ENCODE measurements around the gene ACBD3. TPM values are rescaled to one million over a fixed set of nuclear protein-coding genes. Genes with fewer than 3 reads are reported as not detected.

ACBD3 gene
- total RNA-seq, 4 donors from 2014 or later: 30.0 to 48.8 (median 34.3) TPM

GRCh38 chr1:226132728-226133503, 53.6 kb downstream of the ACBD3 start:
- peaks cover 0 to 32% (median 13%) of the 10 kb centered on the region in 3 donors for H3K4me1 ChIP-seq
- no peak for ATAC-seq
- TF ChIP-seq POLR2AphosphoS5 (IDR thresholded peaks at IDR 0.05) (no peak), CTCF (IDR thresholded peaks at IDR 0.05) (no peak), EP300 (IDR thresholded peaks at IDR 0.05) (no peak), POLR2A (IDR thresholded peaks at IDR 0.05) (no peak)
- WGBS, 2 donors (ENCODE audit: low coverage in 1 of 2): 77 to 81% methylated on average over 3 to 5 of the region's 17 CpGs
- no peaks in the 10 kb centered on the region for H3K9me3 ChIP-seq
- no peaks in the 10 kb centered on the region for H3K27me3 ChIP-seq
- no peak overlapping the region for H3K4me3 ChIP-seq
- H3K27ac ChIP-seq: no peak overlapping the region
- no peaks in the 10 kb centered on the region for H3K36me3 ChIP-seq

- Histone ChIP-seq H3K27me3 (no peaks in the 10 kb centered on the region), H3K4me1 (peaks cover 0 to 32% (median 13%) of the 10 kb centered on the region in 3 donors), H3K9me3 (no peaks in the 10 kb centered on the region), H3K36me3 (no peaks in the 10 kb centered on the region), H3K27ac (no peak overlapping the region), H3K4me3 (no peak overlapping the region)
- TF ChIP-seq EP300 (IDR thresholded peaks at IDR 0.05) (no peak), POLR2AphosphoS5 (IDR thresholded peaks at IDR 0.05) (no peak), CTCF (IDR thresholded peaks at IDR 0.05) (no peak), POLR2A (IDR thresholded peaks at IDR 0.05) (no peak)
- ATAC-seq: no peak
- WGBS, 2 donors (ENCODE audit: low coverage in 1 of 2): 89 to 93% methylated on average over 5 of the region's 5 CpGs
These were observed 54.9 kb downstream of the ACBD3 start for GRCh38 chr1:226131639-226132038.

GRCh38 chr1:226129230-226129629, 57.3 kb downstream of the ACBD3 start:
- no peak for ATAC-seq
- WGBS, 2 donors (ENCODE audit: low coverage in 1 of 2): 100% methylated on average over 2 of the region's 2 CpGs

GRCh38 chr1:226128487-226129075, 58.0 kb downstream of the ACBD3 start:
- no peaks in the 10 kb centered on the region for H3K27me3 ChIP-seq
- no peak overlapping the region for H3K4me3 ChIP-seq
- no peak for ATAC-seq
- peaks cover 0 to 10% (median 0%) of the 10 kb centered on the region in 3 donors for H3K4me1 ChIP-seq
- no peaks in the 10 kb centered on the region for H3K9me3 ChIP-seq
- H3K36me3 ChIP-seq: no peaks in the 10 kb centered on the region
- WGBS, 2 donors (ENCODE audit: low coverage in 1 of 2): 78 to 87% methylated on average over 6 to 8 of the region's 8 CpGs
- peak overlapping the region in 1 of 4 donors; percentile 60 for H3K27ac ChIP-seq
- TF ChIP-seq CTCF (IDR thresholded peaks at IDR 0.05) (no peak), EP300 (IDR thresholded peaks at IDR 0.05) (no peak), POLR2A (IDR thresholded peaks at IDR 0.05) (no peak), POLR2AphosphoS5 (IDR thresholded peaks at IDR 0.05) (no peak)

More at GRCh38 chr1:226129230-226129629, 57.3 kb downstream of the ACBD3 start:
- no peaks in the 10 kb centered on the region for H3K27me3 ChIP-seq
- no peak for TF ChIP-seq POLR2AphosphoS5 (IDR thresholded peaks at IDR 0.05)
- no peak for TF ChIP-seq CTCF (IDR thresholded peaks at IDR 0.05)
- TF ChIP-seq EP300 (IDR thresholded peaks at IDR 0.05): no peak
- H3K27ac ChIP-seq: no peak overlapping the region
- H3K4me3 ChIP-seq: no peak overlapping the region
- H3K9me3 ChIP-seq: no peaks in the 10 kb centered on the region
- H3K4me1 ChIP-seq: peaks cover 0 to 17% (median 0%) of the 10 kb centered on the region in 3 donors
- H3K36me3 ChIP-seq: no peaks in the 10 kb centered on the region

All from gastroesophageal sphincter (tissue), 4 donors.